GM12874 (cell line): ENCODE data around the gene USP9Y.

Source experiments
- TF ChIP-seq, protein P1 (sequence below): IDR thresholded peaks from 2 replicates; pipeline ENCODE4 v1.5.1; 2011; ENCODE audit warnings: low read depth, mild to moderate bottlenecking, control low read depth, low read length, moderate library complexity; ENCODE audit not compliant: insufficient read depth

USP9Y gene

GRCh38 chrY:12855791-12856275 is 154.8 kb downstream of the USP9Y start:
- TF ChIP-seq, protein P1, sequence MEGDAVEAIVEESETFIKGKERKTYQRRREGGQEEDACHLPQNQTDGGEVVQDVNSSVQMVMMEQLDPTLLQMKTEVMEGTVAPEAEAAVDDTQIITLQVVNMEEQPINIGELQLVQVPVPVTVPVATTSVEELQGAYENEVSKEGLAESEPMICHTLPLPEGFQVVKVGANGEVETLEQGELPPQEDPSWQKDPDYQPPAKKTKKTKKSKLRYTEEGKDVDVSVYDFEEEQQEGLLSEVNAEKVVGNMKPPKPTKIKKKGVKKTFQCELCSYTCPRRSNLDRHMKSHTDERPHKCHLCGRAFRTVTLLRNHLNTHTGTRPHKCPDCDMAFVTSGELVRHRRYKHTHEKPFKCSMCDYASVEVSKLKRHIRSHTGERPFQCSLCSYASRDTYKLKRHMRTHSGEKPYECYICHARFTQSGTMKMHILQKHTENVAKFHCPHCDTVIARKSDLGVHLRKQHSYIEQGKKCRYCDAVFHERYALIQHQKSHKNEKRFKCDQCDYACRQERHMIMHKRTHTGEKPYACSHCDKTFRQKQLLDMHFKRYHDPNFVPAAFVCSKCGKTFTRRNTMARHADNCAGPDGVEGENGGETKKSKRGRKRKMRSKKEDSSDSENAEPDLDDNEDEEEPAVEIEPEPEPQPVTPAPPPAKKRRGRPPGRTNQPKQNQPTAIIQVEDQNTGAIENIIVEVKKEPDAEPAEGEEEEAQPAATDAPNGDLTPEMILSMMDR: no peak

GRCh38 chrY:12867960-12868359 is 166.9 kb downstream of the USP9Y start:
- TF ChIP-seq, protein P1: no peak

DNA sequence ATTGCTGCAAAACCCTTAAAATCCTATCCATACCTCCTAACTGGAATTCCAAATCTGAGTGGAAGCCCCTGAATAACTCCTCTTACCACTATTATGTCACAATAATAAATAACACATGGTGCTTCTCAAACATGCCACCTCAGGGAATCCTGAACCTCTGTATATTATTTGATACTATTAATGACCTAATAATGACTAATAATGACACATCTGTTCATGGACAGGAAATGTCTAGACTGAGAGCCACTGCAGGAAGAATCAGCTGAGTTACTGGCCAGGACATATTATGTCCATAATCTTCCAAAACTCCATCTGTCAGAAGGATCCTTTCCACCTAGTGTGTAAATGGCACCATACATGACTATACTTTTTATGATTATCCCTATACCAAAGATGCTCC is 195.9 kb downstream of the USP9Y start:
- TF ChIP-seq, protein P1: no peak

DNA sequence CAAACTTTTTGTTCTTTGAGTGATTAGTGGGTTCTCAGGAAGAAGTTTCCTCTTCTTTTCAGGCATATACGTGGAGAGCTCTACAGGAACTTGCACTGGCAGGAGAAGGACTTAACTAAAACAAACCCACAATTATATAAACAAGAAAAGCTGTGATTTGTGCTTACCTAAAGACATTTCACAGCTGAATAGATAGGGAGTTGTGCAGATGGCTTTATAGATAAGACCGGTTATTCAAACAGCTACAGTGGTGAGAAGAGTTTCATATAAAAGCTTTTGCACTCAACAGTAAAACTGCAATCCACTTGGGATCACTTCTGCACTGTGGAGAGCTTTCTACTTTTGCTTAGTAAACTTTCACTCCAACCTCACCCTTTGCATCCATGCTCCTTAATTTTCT is 197.6 kb downstream of the USP9Y start:
- TF ChIP-seq, protein P1: no peak

DNA sequence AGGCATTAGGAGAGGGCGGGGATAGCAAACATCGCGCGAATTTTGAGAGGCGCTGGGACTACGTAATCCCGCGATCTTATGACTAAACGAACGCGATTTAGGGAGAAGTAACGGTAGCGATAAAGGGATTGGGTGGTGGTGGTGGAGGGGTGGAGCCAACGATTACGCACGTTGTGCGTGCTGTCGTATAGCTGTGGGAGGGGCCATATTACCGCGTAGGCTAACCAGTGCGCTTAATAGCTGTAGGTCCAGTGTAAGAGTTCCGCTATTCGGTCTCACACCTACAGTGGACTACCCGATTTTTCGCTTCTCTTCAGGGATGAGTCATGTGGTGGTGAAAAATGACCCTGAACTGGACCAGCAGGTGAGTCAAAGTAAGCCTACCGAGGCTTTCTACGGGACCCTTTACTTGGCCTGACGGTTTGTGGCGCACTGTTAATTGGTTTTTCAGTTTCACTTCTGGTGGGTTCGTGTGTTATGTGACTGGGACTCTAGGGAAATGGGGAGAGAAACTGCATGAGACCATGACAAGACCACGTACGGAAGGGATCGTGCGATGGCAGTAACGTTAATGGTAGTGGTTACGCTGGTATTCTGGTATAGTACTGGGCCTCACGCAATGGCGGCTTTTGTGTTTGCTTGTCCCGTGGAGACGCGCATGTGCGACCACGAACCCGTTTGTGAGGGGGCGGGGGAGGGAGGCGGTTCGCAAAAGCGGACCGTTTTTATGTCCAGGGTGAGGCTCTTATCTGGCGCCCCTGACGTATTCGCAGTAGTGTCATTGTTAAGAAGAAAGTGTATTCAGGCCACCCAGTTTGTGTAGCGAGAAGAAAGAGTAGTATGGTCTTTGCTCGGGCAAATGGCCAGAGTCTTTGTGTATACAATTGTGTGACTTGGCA is 203.8 kb downstream of the USP9Y start, which contains the start of gene DDX3Y:
DDX3Y (plus strand) TSS at position 251 of the 899 bp plus-strand sequence; CDS start at position 320, 69 bp downstream.
- TF ChIP-seq, protein P1: no peak

DNA sequence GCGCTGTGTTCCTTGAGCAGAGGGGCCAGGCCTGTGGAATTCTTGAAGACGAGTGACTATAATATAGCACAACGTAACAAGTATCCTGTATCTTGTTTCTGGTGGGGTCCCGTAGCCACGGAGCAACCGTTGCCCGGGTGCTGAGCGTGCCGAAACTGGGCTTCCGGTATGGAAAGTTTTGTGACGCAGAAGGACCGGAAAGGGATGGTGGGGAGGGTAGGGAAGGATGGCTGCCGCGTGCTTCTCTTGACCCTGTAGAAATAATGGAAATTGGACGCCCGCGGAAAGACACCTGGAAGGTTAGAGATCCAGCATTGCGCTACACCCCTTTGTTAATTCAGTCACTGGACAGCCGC is 204.5 kb downstream of the USP9Y start:
- TF ChIP-seq, protein P1: no peak

DNA sequence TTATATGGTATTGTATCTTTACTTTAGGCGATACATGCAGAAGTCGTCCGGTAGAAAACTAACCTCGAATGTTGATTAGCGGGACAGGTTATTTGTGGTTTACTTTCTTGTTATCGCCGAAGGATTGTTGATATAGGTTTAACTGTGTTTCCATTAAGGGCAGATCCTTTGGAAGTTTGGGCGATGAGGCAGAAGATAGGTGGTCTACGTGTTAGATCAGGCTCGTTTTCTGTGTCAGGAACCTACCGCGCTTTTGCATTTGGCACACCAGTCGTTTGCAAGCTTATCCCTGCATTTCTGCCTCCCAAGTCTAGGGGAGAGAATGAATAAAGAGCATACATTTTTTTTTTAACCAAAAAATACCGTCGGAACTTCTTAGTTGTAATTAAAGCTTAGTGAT is 204.9 kb downstream of the USP9Y start:
- TF ChIP-seq, protein P1: no peak
